Trophoblast cell (in vitro differentiated cells and primary cell): ENCODE data around the gene SATB1.

Experiments used
- DNase-seq, 2 donors: peaks; one replicate each; pipeline ENCODE4 v3.0.0-alpha.2; 2016
- H2AFZ ChIP-seq: 2 replicates; pipeline ENCODE4 v1.6.1; 2013; ENCODE audit warnings: low read length, moderate library complexity, mild to moderate bottlenecking; ENCODE audit not compliant: insufficient read depth, poor library complexity
- H2AK5ac ChIP-seq: 2 replicates; pipeline ENCODE4 v1.6.1; 2013; ENCODE audit warnings: mild to moderate bottlenecking, low read length
- H2BK120ac ChIP-seq: 2 replicates; pipeline ENCODE4 v1.6.1; 2013; ENCODE audit warnings: low read length, mild to moderate bottlenecking, moderate library complexity; ENCODE audit not compliant: insufficient read depth, poor library complexity
- H2BK12ac ChIP-seq: 2 replicates; pipeline ENCODE4 v1.6.1; 2013; ENCODE audit warnings: mild to moderate bottlenecking, low read length, moderate library complexity
- H2BK5ac ChIP-seq: 2 replicates; pipeline ENCODE4 v1.6.1; 2013; ENCODE audit warnings: low read length, low read depth, moderate library complexity, mild to moderate bottlenecking; ENCODE audit not compliant: poor library complexity
- H3K14ac ChIP-seq: 2 replicates; pipeline ENCODE4 v1.6.1; 2013; ENCODE audit warnings: mild to moderate bottlenecking, low read length
- H3K18ac ChIP-seq: 2 replicates; pipeline ENCODE4 v1.6.1; 2013; ENCODE audit warnings: mild to moderate bottlenecking, low read length
- H3K23ac ChIP-seq: 2 replicates; pipeline ENCODE4 v1.6.1; 2013; ENCODE audit warnings: low read length
- H3K27ac ChIP-seq: 2 replicates; pipeline ENCODE4 v1.5.1; 2013; ENCODE audit warnings: low read depth, mild to moderate bottlenecking, inconsistent platforms, low read length, moderate library complexity
- H3K27me3 ChIP-seq: 2 replicates; pipeline ENCODE4 v1.6.1; 2013; ENCODE audit warnings: inconsistent platforms, mild to moderate bottlenecking, low read length, moderate library complexity; ENCODE audit not compliant: insufficient read depth
- H3K36me3 ChIP-seq, 2 experiments: 1 replicate in 1 of 2; 2 replicates in 1 of 2; pipeline ENCODE4 v1.6.1; 2013; ENCODE audit warnings: low read length in 2 of 2, mild to moderate bottlenecking in 2 of 2, moderate library complexity in 1 of 2; ENCODE audit not compliant: insufficient read depth in 2 of 2, control insufficient read depth in 1 of 2
- H3K4ac ChIP-seq: 2 replicates; pipeline ENCODE4 v1.6.1; 2013; ENCODE audit warnings: low read depth, mild to moderate bottlenecking, low read length, moderate library complexity
- H3K4me1 ChIP-seq, 2 experiments: 1 replicate in 1 of 2; 2 replicates in 1 of 2; pipeline ENCODE4 v1.6.1; 2013; ENCODE audit warnings: low read length in 2 of 2, mild to moderate bottlenecking in 2 of 2, moderate library complexity in 1 of 2; ENCODE audit not compliant: insufficient read depth in 2 of 2, control insufficient read depth in 1 of 2
- H3K4me2 ChIP-seq: 2 replicates; pipeline ENCODE4 v1.6.1; 2013; ENCODE audit warnings: inconsistent platforms, mild to moderate bottlenecking, low read length, moderate library complexity
- H3K4me3 ChIP-seq: 2 replicates; pipeline ENCODE4 v1.5.1; 2013; ENCODE audit warnings: mild to moderate bottlenecking, low read depth, low read length, inconsistent platforms
- H3K79me1 ChIP-seq: one replicate; pipeline ENCODE4 v1.6.1; 2013; ENCODE audit warnings: low read length
- H3K79me2 ChIP-seq: 2 replicates; pipeline ENCODE4 v1.6.1; 2013; ENCODE audit warnings: low read length, mild to moderate bottlenecking; ENCODE audit not compliant: control insufficient read depth, insufficient read depth, poor library complexity
- H3K9ac ChIP-seq: 2 replicates; pipeline ENCODE4 v1.6.1; 2013; ENCODE audit warnings: mild to moderate bottlenecking, low read length
- H3K9me3 ChIP-seq: 2 replicates; pipeline ENCODE4 v1.6.1; 2013; ENCODE audit warnings: low read depth, mild to moderate bottlenecking, control low read depth, inconsistent platforms, low read length; ENCODE audit not compliant: insufficient read depth
- H4K12ac ChIP-seq: 2 replicates; pipeline ENCODE4 v1.6.1; 2013; ENCODE audit warnings: low read depth, mild to moderate bottlenecking, low read length, moderate library complexity
- H4K8ac ChIP-seq: 2 replicates; pipeline ENCODE4 v1.6.1; 2013; ENCODE audit warnings: low read depth, mild to moderate bottlenecking, low read length, moderate library complexity
- H4K91ac ChIP-seq: one replicate; pipeline ENCODE4 v1.6.1; 2013; ENCODE audit warnings: low read depth, mild to moderate bottlenecking, low read length, moderate library complexity
- WGBS: extraction: QIAGEN DNeasy Blood & Tissue Kit; methylation state at CpG from one replicate; pipeline ENCODE4 v1.1.7; 2013; ENCODE audit warnings: missing lambda C conversion rate; ENCODE audit not compliant: insufficient read length, insufficient coverage; ENCODE audit errors: extremely low coverage; 5-methylcytosine and 5-hydroxymethylcytosine counted together

SATB1 gene

GRCh38 chr3:18445401-18446148, 20.4 kb upstream of the SATB1 start:
- no peaks in the 10 kb centered on the region for H3K79me1 ChIP-seq
- no peak for DNase-seq
- peak overlapping the region; percentile 22 for H4K12ac ChIP-seq
- no peak overlapping the region for H3K27ac ChIP-seq
- H2AFZ ChIP-seq, result peak overlapping the region; percentile 89
- peak overlapping the region; percentile 78 for H3K4me3 ChIP-seq
- peak overlapping the region; percentile 41 for H3K18ac ChIP-seq
- no peak overlapping the region for H2AK5ac ChIP-seq
- H3K9me3 ChIP-seq, result no peaks in the 10 kb centered on the region
- peak overlapping the region; percentile 98 for H3K4me2 ChIP-seq
- no peak overlapping the region for H2BK5ac ChIP-seq
- H2BK120ac ChIP-seq, result no peak overlapping the region
- peaks cover 9 to 11% of the 10 kb centered on the region in 2 experiments for H3K4me1 ChIP-seq
- H3K4ac ChIP-seq, result peak overlapping the region; percentile 75
- peak overlapping the region; percentile 77 for H3K9ac ChIP-seq
- no peak overlapping the region for H3K23ac ChIP-seq
- no peaks in the 10 kb centered on the region for H3K36me3 ChIP-seq
- peaks cover 5% of the 10 kb centered on the region for H3K79me2 ChIP-seq
- H4K8ac ChIP-seq, result peak overlapping the region; percentile 46
- no peak overlapping the region for H2BK12ac ChIP-seq
- no peaks in the 10 kb centered on the region for H3K27me3 ChIP-seq
- no peak overlapping the region for H4K91ac ChIP-seq
- H3K14ac ChIP-seq, result peak overlapping the region; percentile 21
- WGBS, result no CpG with 5 or more reads among the region's 33 CpGs

- no peak overlapping the region for H3K27ac ChIP-seq
- no peaks in the 10 kb centered on the region for H3K9me3 ChIP-seq
- peak overlapping the region; percentile 49 for H4K8ac ChIP-seq
- peaks cover 9 to 11% of the 10 kb centered on the region in 2 experiments for H3K4me1 ChIP-seq
- no peak overlapping the region for H2BK12ac ChIP-seq
- no peak overlapping the region for H2AK5ac ChIP-seq
- H2BK5ac ChIP-seq, result no peak overlapping the region
- H3K36me3 ChIP-seq, result no peaks in the 10 kb centered on the region
- H3K79me1 ChIP-seq, result no peaks in the 10 kb centered on the region
- H4K91ac ChIP-seq, result peak overlapping the region; percentile 78
- no peak overlapping the region for H3K23ac ChIP-seq
- WGBS, result no CpG with 5 or more reads among the region's 113 CpGs
- no peak overlapping the region for H3K4ac ChIP-seq
- H3K18ac ChIP-seq, result no peak overlapping the region
- DNase-seq, result peak; percentile 50 to 81
- H3K9ac ChIP-seq, result no peak overlapping the region
- H4K12ac ChIP-seq, result no peak overlapping the region
- peak overlapping the region; percentile 89 for H3K4me3 ChIP-seq
- peaks cover 5% of the 10 kb centered on the region for H3K79me2 ChIP-seq
- H3K14ac ChIP-seq, result no peak overlapping the region
- H3K4me2 ChIP-seq, result peak overlapping the region; percentile 98
- peak overlapping the region; percentile 45 for H2AFZ ChIP-seq
- no peak overlapping the region for H2BK120ac ChIP-seq
- H3K27me3 ChIP-seq, result no peaks in the 10 kb centered on the region
Observed at GRCh38 chr3:18444595-18445400, 19.7 kb upstream of the SATB1 start.

GRCh38 chr3:18443665-18444594, 18.8 kb upstream of the SATB1 start:
- DNase-seq, result no peak
- Histone ChIP-seq H3K14ac (no peak overlapping the region), H3K27ac (no peak overlapping the region), H3K79me1 (no peaks in the 10 kb centered on the region), H2BK5ac (no peak overlapping the region), H3K27me3 (no peaks in the 10 kb centered on the region), H2BK12ac (no peak overlapping the region), H4K91ac (no peak overlapping the region), H3K4ac (no peak overlapping the region), H2AK5ac (no peak overlapping the region), H3K4me3 (peak overlapping the region; percentile 89), H4K8ac (peak overlapping the region; percentile 9), H2AFZ (peak overlapping the region; percentile 55), H4K12ac (no peak overlapping the region), H3K4me2 (peak overlapping the region; percentile 90), H3K9ac (no peak overlapping the region), H3K4me1 (peaks cover 9 to 11% of the 10 kb centered on the region in 2 experiments), H3K79me2 (peaks cover 5% of the 10 kb centered on the region), H3K36me3 (no peaks in the 10 kb centered on the region), H3K23ac (no peak overlapping the region), H3K9me3 (no peaks in the 10 kb centered on the region), H2BK120ac (no peak overlapping the region), H3K18ac (peak overlapping the region; percentile 21)
- no CpG with 5 or more reads among the region's 56 CpGs for WGBS
